K562 (cell line): Measurements from ENCODE around the gene CLEC10A. TPM values are rescaled to one million over a fixed set of nuclear protein-coding genes. Genes with fewer than 3 reads are reported as not detected.

Experiments used
- ATF1 ChIP-seq, 2 experiments: fragments of 450-650 bp in 1 of 2; IDR thresholded peaks; 2 replicates each; pipeline ENCODE4 v1.6.1; 2016; ENCODE audit warnings: missing compliant biosample characterization in 1 of 2, missing genetic modification characterization in 1 of 2
- BDP1 ChIP-seq: IDR thresholded peaks from 3 replicates; pipeline ENCODE4 v1.6.1; 2011; ENCODE audit not compliant: insufficient read length, insufficient read depth
- BMI1 ChIP-seq: fragments of 150-350 bp; IDR thresholded peaks from 2 replicates; pipeline ENCODE4 v1.6.1; 2014; ENCODE audit warnings: low read length
- BRF2 ChIP-seq: IDR thresholded peaks from 3 replicates; pipeline ENCODE4 v1.6.1; 2011; ENCODE audit warnings: borderline replicate concordance, mild to moderate bottlenecking; ENCODE audit not compliant: insufficient read length, insufficient read depth
- EP400 ChIP-seq: fragments of 450-650 bp; IDR thresholded peaks from 2 replicates; pipeline ENCODE4 v1.6.1; 2017; ENCODE audit warnings: antibody characterized with exemption, mild to moderate bottlenecking, moderate library complexity
- EZH2 ChIP-seq: IDR thresholded peaks from 2 replicates; pipeline ENCODE4 v1.6.1; 2012; ENCODE audit warnings: low read depth, mild to moderate bottlenecking, inconsistent platforms, low read length, borderline replicate concordance
- HCFC1 ChIP-seq: IDR thresholded peaks from 2 replicates; pipeline ENCODE4 v1.6.1; 2012; ENCODE audit warnings: low read depth, low read length, improper control_type of control experiment
- ILK ChIP-seq: fragments of 450-650 bp; IDR thresholded peaks from 2 replicates; pipeline ENCODE4 v1.6.1; 2016; ENCODE audit warnings: missing genetic modification characterization, low read depth, mild to moderate bottlenecking, missing compliant biosample characterization, moderate library complexity, borderline replicate concordance
- KLF6 ChIP-seq: fragments of 250-450 bp; sonication (Bioruptor Pico); IDR thresholded peaks from 2 replicates; pipeline ENCODE4 v1.4.0; 2020; ENCODE audit warnings: mild to moderate bottlenecking, moderate library complexity, borderline replicate concordance
- MAFK ChIP-seq: IDR thresholded peaks from 2 replicates; pipeline ENCODE4 v1.6.1; 2011; ENCODE audit warnings: low read length, improper control_type of control experiment
- MEIS2 ChIP-seq: fragments of 450-650 bp; IDR thresholded peaks from 2 replicates; pipeline ENCODE4 v1.6.1; 2014; ENCODE audit warnings: mild to moderate bottlenecking; ENCODE audit not compliant: partially characterized antibody
- NCOA1 ChIP-seq: fragments of 450-650 bp; IDR thresholded peaks from 2 replicates; pipeline ENCODE4 v1.6.1; 2016; ENCODE audit warnings: low read depth
- NEUROD1 ChIP-seq: fragments of 150-350 bp; IDR thresholded peaks from 2 replicates; pipeline ENCODE4 v1.6.1; 2014; ENCODE audit warnings: borderline replicate concordance, low read length, low read depth; ENCODE audit not compliant: partially characterized antibody
- PCBP2 ChIP-seq: fragments of 200-400 bp; formaldehyde crosslinking; IDR thresholded peaks from 2 replicates; pipeline ENCODE4 v1.6.1; 2018; ENCODE audit warnings: low read length, low read depth, mild to moderate bottlenecking, moderate library complexity; ENCODE audit not compliant: poor library complexity, severe bottlenecking
- PHB ChIP-seq: fragments of 250-450 bp; sonication (Bioruptor Pico); IDR thresholded peaks from 2 replicates; pipeline ENCODE4 v1.5.0; 2021
- POLR2AphosphoS5 ChIP-seq: IDR thresholded peaks from 2 replicates; pipeline ENCODE4 v1.6.1; 2011; ENCODE audit warnings: mild to moderate bottlenecking, low read depth, low read length, moderate library complexity; ENCODE audit not compliant: control insufficient read depth, insufficient read depth
- POLR3G ChIP-seq: IDR thresholded peaks from 2 replicates; pipeline ENCODE4 v1.6.1; 2011; ENCODE audit not compliant: insufficient read length, insufficient replicate concordance; ENCODE audit errors: extremely low read depth
- RB1 ChIP-seq: fragments of 450-650 bp; IDR thresholded peaks from 2 replicates; pipeline ENCODE4 v1.6.1; 2017; ENCODE audit warnings: low read depth, mild to moderate bottlenecking
- SIN3A ChIP-seq, 2 experiments: fragments of 150-350 bp in 1 of 2; IDR thresholded peaks; 2 replicates each; pipeline ENCODE4 v1.6.1; 2011 to 2016; ENCODE audit warnings: borderline replicate concordance in 2 of 2, low read depth in 2 of 2, low read length in 2 of 2, mild to moderate bottlenecking in 2 of 2, moderate library complexity in 2 of 2; ENCODE audit not compliant: control insufficient read depth in 1 of 2
- SLC30A9 ChIP-seq: fragments of 250-450 bp; sonication (Bioruptor Pico); IDR thresholded peaks from 2 replicates; pipeline ENCODE4 v1.8.0; 2022; ENCODE audit warnings: mild to moderate bottlenecking, moderate library complexity
- TCFL5 ChIP-seq: fragments of 250-450 bp; sonication (Bioruptor Pico); conservative IDR thresholded peaks from 2 replicates; pipeline ENCODE4 v1.6.1; 2021; ENCODE audit warnings: mild to moderate bottlenecking, moderate library complexity, matching md5 sums
- TGIF2 ChIP-seq: sonication (generic); formaldehyde crosslinking; IDR thresholded peaks from 2 replicates; pipeline ENCODE4 v1.8.1; 2022; ENCODE audit warnings: mild to moderate bottlenecking, missing genetic modification reagents, moderate library complexity
- ZFX ChIP-seq: sonication (generic); formaldehyde crosslinking; IDR thresholded peaks from 2 replicates; pipeline ENCODE4 v1.8.0; 2022; ENCODE audit warnings: mild to moderate bottlenecking, missing genetic modification reagents, moderate library complexity
- ZNF12 ChIP-seq: sonication (generic); formaldehyde crosslinking; IDR thresholded peaks from 2 replicates; pipeline ENCODE4 v1.4.0; 2020; ENCODE audit warnings: mild to moderate bottlenecking, missing genetic modification reagents
- ZNF224 ChIP-seq: sonication (generic); formaldehyde crosslinking; IDR thresholded peaks from 2 replicates; pipeline ENCODE4 v1.8.0; 2022; ENCODE audit warnings: mild to moderate bottlenecking, missing genetic modification reagents
- ZNF277 ChIP-seq: fragments of 250-450 bp; sonication (Bioruptor Pico); IDR thresholded peaks from 2 replicates; pipeline ENCODE4 v1.8.0; 2022; ENCODE audit warnings: inconsistent platforms, mild to moderate bottlenecking, moderate library complexity, borderline replicate concordance
- ZNF696 ChIP-seq: fragments of 250-450 bp; sonication (Bioruptor Pico); conservative IDR thresholded peaks from 2 replicates; pipeline ENCODE4 v1.4.0; 2020; ENCODE audit warnings: mild to moderate bottlenecking, moderate library complexity
- ZNF75A ChIP-seq: fragments of 450-650 bp; formaldehyde crosslinking; IDR thresholded peaks from 2 replicates; pipeline ENCODE4 v1.4.0; 2020; ENCODE audit warnings: mild to moderate bottlenecking
- polyA plus RNA-seq, 8 experiments: library from polyadenylated mRNA; depleted of rRNA in 4 of 8; stranded (reverse) in 5 of 8; unstranded in 3 of 8; fragments of >200 nt; fragmentation: Nextera tagmentation in 2 of 8; fragmentation: Illumina TruSeq in 1 of 8; extraction: Ambion mirVana in 2 of 8; extraction: Trizol in 1 of 8; gene quantifications; 2 replicates each; pipeline versions ENCODE4 v1.2.1 to v1.2.3, GENCODE V29; 2011 to 2014; ENCODE audit warnings: inconsistent platforms in 1 of 8, missing spikeins in 1 of 8
- total RNA-seq, 7 experiments: library from RNA; depleted of rRNA in 6 of 7; stranded (reverse); fragments of >200 nt in 6 of 7; fragmentation: Illumina TruSeq in 2 of 7; extraction: Trizol in 2 of 7; gene quantifications; 2 replicates each; pipeline versions ENCODE4 v1.2.1 to v1.2.3, GENCODE V29; 2011 to 2021; ENCODE audit warnings: low replicate concordance in 1 of 7

Gene CLEC10A
- total and polyA plus RNA-seq, 9 of the 15 experiments (the other 6 are each of a cell fraction or from before 2014, with no cell fraction given): 0.04 to 0.11 (median 0.05) TPM; not detected in 6

- TF ChIP-seq BRF2 (no peak), EZH2 (no peak), ZNF75A (CRISPR knock-in tag) (no peak), HCFC1 (0 out of 2 replicates have a peak, but pooled peaks have one; percentile 16), SLC30A9 (no peak), PHB (CRISPR knock-in tag) (no peak), NEUROD1 (no peak), NCOA1 (no peak), KLF6 (no peak), BMI1 (no peak), ZNF224 (CRISPR knock-in tag) (no peak), ILK (tag) (no peak), TGIF2 (CRISPR knock-in tag) (no peak), ZFX (CRISPR knock-in tag) (peak; percentile 84), ZNF277 (CRISPR knock-in tag) (no peak), RB1 (peak; percentile 8; the same call in 1 of the 2 replicates), ATF1 (CRISPR knock-in tag; IDR thresholded peaks at IDR 0.05) (no peak), ATF1 (tag; IDR thresholded peaks at IDR 0.05) (peak; percentile 44; the same call in 1 of the 2 replicates), POLR3G (no peak), ZNF696 (CRISPR knock-in tag) (no peak), ZNF12 (no peak), EP400 (peak; percentile 69), PCBP2 (no peak), BDP1 (no peak), POLR2AphosphoS5 (peak; percentile 84), MEIS2 (peak; percentile 71), MAFK (no peak), SIN3A (IDR thresholded peaks at IDR 0.05; ENCODE audit: borderline replicate concordance in 2 of 2, control insufficient read depth in 1 of 2, low read depth in 2 of 2, low read length in 2 of 2) (peak in 1 of 2 experiments; percentile 48; a peak in 2 of 4 replicates), TCFL5 (CRISPR knock-in tag) (no peak)
Observed at GRCh38 chr17:7035591-7036368, 44.3 kb downstream of the CLEC10A start, which contains the start of gene SLC16A13 (continued).
